Mucosa of gallbladder (tissue), 1 donor: ENCODE data around the gene RAP1A. TPM values are rescaled to one million over a fixed set of nuclear protein-coding genes. Genes with fewer than 3 reads are reported as not detected.
"Not testable (repeated sequence)": the region's sequence is repeated elsewhere in the genome, so short reads cannot be mapped to it uniquely, and the experiment has no call there.

Experiments
- DNase-seq: peaks from one replicate; pipeline ENCODE4 v3.0.0-alpha.2; 2020; ENCODE audit warnings: low spot score
- total RNA-seq: library from RNA; stranded (reverse); gene quantifications from one replicate; pipeline ENCODE4 v1.2.1, GENCODE V29; 2021
- donor health status: DM: no; HTN: no; CAD: no.

The RAP1A gene
- total RNA-seq, 1 donor from 2014 or later, result 93.0 TPM

- DNase-seq, result no peak
Observed at GRCh38 chr1:111629190-111629954, 9.8 kb downstream of the RAP1A start.

- DNase-seq, result no peak
Observed at GRCh38 chr1:111630567-111630966, 11.0 kb downstream of the RAP1A start.

GRCh38 chr1:111631502-111631901 is 11.9 kb downstream of the RAP1A start:
- no peak for DNase-seq

DNA sequence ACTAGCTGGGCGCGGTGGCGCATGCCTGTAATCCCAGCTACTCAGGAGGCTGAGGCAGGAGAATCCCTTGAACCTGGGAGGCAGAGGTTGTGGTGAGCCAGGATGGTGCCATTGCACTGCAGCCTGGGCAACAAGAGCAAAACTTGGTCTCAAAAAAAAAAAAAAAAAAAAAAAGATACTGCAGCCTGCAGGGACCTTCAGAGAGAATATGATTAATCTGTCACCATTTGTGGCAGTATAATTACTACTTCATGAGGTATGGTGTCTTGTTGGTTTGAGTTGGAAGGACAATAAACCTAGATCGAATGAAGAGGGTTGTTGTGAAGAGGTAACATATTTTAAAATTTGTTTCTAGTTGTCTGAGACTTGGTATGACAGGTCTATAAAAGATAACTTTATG is 13.2 kb downstream of the RAP1A start:
- DNase-seq, result not testable (repeated sequence)

DNA sequence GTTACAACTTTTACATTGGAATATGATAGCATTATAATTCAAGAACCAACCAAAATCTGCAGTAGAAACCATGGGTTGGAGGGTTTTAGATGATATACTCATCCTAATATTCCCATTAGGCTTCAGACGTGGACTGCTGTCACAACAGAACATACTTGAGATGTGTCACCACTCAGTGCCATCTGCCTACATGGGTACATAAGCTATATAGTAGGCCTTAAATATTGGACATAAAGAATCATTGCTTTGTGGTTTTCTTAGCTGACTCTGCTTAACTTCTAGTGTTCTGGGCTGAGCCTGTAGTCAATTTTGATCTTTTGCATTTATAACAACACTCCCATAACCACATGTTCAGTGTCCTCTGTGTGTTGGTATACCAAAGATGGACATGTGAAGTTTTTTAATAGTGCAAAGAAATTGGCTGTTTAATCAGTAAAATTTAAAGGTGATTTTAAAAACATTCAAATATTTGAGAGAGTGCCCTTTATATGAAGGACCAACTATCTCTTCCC is 14.2 kb downstream of the RAP1A start:
- DNase-seq, result no peak

GRCh38 chr1:111635324-111636009 is 15.9 kb downstream of the RAP1A start:
- DNase-seq, result no peak

- no peak for DNase-seq
Observed at GRCh38 chr1:111638320-111638719, 18.7 kb downstream of the RAP1A start.

DNA sequence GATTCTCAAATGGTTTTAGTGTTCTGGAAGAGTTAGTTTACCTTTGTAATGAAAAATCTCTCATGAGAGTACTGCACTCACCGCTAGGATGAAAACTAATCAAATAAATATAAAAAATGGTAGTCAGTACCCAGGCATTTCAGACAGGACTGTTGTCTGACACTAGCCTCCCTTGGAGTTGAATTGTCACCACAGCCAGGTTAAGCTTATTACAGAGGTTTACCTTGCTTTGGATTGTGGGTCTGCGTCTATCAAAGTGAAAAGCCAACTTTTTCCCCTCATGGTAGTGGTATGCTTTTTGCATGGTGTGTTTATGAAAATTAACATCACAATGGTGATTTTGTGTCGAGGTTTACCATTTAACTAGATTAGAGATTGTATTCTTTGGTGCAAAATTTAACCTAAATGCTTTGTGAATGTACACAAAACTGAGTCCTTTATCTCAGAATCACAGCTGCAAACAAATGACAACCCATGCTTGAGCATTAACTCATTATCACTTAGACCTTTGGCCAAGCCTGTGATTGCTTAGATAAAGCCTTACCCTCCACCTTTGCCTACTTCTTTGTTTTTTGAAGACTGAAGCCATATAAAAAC is 20.1 kb downstream of the RAP1A start:
- no peak for DNase-seq

- DNase-seq, result no peak
Observed at GRCh38 chr1:111643097-111643496, 23.5 kb downstream of the RAP1A start.

DNA sequence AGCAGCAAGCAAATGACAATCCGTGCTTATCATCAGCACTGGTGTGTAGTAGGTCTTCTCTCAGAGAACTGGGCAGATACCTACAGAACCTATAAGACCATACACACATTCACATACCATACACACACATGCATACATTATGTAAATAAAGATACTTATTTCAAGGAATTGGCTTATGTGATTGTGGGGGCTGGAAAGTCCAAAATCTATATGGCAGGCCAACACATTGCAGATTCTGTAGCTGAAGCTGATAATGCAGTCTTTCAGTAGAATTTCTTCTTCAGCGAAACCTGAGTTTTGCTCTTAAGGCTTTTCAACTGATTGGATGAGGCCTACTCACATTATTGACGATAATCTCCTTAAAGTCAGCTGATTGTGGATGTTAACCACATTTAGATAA is 24.1 kb downstream of the RAP1A start:
- DNase-seq, result no peak

DNA sequence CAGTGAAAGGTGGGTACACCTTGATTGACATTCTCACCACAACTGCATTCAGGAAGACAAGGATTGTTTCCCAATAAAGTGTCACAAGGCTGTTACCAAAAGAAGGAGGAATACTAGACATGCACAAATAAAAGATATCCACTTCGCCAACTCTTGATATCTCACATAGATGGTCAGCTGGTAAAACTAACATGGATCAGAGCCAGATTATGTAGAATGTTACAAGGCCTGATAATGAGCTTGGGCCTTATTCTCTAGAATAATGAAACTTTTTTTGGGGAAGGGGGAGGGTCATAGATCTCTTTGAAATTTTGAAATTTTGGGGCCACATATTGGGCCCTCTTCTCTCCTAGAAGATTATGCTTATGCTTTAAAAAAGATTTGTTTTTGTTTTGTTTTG is 24.9 kb downstream of the RAP1A start:
- no peak for DNase-seq

GRCh38 chr1:111647736-111648135 is 28.1 kb downstream of the RAP1A start:
- DNase-seq, result no peak

- no peak for DNase-seq
Observed at GRCh38 chr1:111648806-111649205, 29.2 kb downstream of the RAP1A start.

DNA sequence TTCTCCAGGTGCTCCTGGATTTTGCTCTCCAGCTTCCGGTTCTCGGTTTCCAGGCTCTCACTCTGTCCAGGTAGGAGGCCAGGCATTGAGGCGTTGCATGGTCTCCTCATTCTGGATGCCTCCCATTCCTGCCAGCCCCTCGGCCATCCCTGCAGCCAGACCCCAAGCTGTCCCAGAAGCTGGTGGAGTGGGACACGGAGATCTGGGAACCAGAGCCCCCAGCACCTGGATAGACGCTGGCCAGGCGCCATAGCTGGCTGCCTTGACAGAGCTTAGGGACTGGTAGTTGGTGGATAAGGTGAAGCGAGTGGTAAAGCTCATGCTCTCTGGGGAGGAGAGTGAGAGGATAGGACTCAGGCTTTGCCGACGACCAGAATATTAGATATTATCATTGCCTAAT is 29.6 kb downstream of the RAP1A start:
- DNase-seq, result no peak

DNA sequence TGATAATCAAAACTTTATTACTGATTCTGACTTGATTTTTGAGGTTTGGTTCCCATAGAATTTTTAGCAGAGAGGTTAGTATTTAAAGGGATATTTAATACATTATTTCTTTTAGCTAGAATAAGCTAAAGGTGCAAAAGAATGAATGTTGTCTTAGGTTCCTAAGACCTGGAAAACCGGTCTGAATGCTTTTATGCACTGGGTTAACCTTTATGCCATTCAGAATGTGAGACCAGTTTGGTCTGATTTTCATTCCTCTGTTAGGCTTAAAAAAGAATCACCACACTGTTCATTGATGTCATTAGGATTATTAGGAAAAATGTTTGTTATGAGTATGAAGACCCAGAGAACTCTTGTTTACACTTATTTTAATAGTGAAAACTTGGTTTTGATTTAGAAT is 30.1 kb downstream of the RAP1A start:
- no peak for DNase-seq

DNA sequence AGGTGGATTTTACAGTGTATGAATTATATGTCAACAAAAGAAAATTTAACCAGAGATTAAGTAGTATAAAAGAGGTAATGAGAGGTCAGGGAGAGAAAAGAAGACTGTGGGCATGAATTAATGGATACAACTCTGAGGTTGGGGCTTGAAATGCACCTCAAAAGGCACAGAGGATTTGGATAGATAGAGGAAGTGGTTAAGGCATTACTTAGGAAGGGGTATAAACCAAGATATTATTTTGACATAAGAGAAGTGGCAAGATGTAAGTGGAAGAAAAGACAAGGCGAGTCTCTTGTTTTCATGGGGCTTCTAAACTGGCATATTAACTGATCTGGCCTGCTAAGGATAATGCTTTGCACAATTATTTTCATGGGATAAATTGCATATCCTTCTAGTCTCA is 34.1 kb downstream of the RAP1A start:
- no peak for DNase-seq

DNA sequence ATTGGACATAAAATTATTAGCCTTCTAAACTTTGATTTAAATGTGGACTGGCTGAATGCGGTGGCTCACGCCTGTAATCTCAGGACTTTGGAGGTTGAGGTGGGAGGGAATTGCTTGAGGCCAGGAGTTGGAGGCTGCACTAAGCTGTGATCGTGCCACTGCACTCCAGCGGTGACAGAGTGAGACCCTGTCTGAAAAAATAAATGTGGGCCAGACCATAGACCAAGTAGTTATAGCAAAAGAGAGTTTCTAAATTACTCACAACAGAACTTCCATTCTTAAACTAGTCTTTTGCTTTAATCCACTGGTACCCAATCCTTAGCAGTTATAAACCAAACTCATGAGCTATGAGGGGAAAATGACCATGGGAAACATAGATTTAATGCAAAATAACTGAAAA is 35.2 kb downstream of the RAP1A start:
- DNase-seq, result no peak

DNA sequence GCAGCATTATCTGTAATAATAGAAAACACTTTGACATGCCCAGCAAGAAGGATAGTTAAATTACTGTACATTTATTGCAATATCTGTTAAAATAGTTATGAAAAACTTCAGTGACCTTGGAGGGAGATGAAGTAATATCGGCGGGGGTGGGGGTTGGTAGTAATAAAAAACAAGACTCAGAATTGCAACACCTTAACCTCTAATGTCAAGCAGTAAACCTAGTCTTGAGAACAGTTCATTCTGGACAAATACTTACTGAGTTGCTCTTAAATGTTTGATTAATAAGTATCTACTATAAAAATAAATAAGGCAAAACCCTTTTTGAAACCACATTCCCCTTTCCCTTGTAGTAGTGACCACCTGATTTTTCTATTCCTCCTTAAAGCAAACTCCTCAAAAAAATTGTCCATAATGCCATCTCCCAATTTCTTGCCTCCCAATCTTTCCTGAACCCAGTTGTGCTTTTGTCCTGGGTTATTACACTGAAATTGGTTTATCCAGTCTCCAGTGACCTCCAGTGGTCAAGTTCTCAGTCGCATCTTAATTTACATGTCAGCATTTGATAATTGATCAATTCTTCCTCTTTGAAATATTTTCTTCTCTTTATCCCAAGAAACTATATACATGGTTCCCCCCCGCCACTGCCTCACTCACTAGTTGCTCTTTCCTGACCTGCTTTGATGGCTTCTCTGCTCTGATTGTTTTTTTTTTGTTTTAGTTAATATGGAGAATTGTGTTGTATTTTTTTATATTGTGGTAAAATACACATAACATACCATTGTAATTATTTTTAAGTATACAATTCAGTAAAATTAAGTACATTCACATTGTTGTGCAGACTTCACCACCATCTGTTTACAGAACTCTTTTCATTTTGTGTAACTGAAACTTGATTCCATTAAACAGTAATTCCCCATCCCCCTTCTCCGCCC is 36.8 kb downstream of the RAP1A start:
- DNase-seq, result peak; percentile 34

- DNase-seq, result no peak
Observed at GRCh38 chr1:111658622-111659021, 39.0 kb downstream of the RAP1A start.

DNA sequence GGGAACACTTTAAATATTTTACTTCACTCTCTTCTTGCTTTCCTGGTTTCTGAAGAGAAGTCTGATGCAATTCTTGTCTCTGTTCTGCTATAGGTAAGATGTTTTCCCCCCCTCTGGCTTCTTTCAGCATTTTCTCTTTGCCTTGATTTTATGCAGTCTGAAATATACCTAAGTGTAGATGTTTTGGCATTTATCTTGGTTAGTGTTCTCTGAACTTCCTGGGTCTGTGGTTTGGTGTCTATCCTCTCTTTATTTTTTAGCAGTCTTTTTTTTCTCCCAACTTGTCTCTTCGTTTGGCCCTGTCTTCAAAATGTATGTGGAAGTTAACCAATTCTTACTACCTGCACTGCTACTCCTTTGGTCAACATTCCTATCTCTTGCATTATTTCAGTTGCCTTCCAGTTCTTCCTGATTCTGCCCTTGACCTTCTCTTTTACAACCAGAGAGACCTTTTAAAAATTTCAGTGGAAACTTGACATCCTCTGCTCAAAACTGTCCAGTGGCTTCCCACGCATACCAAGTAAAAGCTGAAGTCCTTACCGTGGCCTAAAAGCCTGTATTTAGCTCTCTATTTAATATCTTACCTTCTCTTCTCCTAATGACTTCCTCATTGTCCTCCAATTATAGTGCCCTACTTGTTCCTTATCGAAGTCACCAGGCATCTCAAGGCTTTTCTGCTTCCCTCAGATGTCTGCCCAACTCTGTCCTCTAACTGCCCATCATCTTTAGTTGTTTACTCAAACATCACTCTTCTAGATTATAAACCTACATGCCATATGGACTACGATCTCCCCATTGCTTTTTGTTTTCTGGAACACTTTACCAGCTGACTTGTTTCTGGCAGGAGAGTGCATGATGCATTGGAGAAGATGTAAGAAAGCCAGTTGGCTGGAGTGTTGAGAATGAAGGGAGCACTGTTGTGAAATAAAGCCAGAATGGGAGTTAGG is 40.9 kb downstream of the RAP1A start:
- no peak for DNase-seq

GRCh38 chr1:111664652-111665051 is 45.1 kb downstream of the RAP1A start:
- no peak for DNase-seq
